Stomach smooth muscle (tissue), 2 donors: ENCODE results near the gene HS6ST2.

Source experiments
- H3K27ac ChIP-seq: one replicate; pipeline ENCODE4 v1.7.0; 2013; ENCODE audit warnings: mild to moderate bottlenecking, low read length, inconsistent platforms
- H3K27me3 ChIP-seq, 2 donors: one replicate each; pipeline ENCODE4 v1.7.0; 2013; ENCODE audit warnings: low read length in 2 of 2; ENCODE audit not compliant: insufficient read depth in 2 of 2, control insufficient read depth in 1 of 2
- H3K36me3 ChIP-seq, 2 donors: one replicate each; pipeline ENCODE4 v1.7.0; 2013; ENCODE audit warnings: low read length in 2 of 2; ENCODE audit not compliant: control insufficient read depth in 2 of 2, insufficient read depth in 2 of 2
- H3K4me1 ChIP-seq: one replicate; pipeline ENCODE4 v1.7.0; 2013; ENCODE audit warnings: low read length; ENCODE audit not compliant: control insufficient read depth, insufficient read depth
- H3K4me3 ChIP-seq, 2 donors: one replicate each; pipeline ENCODE4 v1.7.0; 2013; ENCODE audit warnings: low read length in 2 of 2
- H3K9ac ChIP-seq, 2 donors: one replicate each; pipeline ENCODE4 v1.7.0; 2013; ENCODE audit warnings: low read length in 2 of 2, mild to moderate bottlenecking in 1 of 2
- H3K9me3 ChIP-seq, 2 donors: one replicate each; pipeline ENCODE4 v1.7.0; 2013; ENCODE audit warnings: low read length in 2 of 2; ENCODE audit not compliant: control insufficient read depth in 2 of 2
- donor health status: healthy.
- donor health status: Pancreatic carcinoma.

The HS6ST2 gene

GRCh38 chrX:132622130-132622529, 336.3 kb downstream of the HS6ST2 start:
- no peak overlapping the region for H3K27ac ChIP-seq
- H3K4me3 ChIP-seq = no peak overlapping the region
- no peaks in the 10 kb centered on the region for H3K9me3 ChIP-seq
- H3K9ac ChIP-seq = no peak overlapping the region
- H3K36me3 ChIP-seq = no peaks in the 10 kb centered on the region
- peaks cover 0 to 10% of the 10 kb centered on the region in 2 donors for H3K27me3 ChIP-seq
- no peaks in the 10 kb centered on the region for H3K4me1 ChIP-seq

GRCh38 chrX:132618810-132619209, 339.6 kb downstream of the HS6ST2 start:
- Histone ChIP-seq H3K4me1 (no peaks in the 10 kb centered on the region), H3K4me3 (no peak overlapping the region), H3K9me3 (no peaks in the 10 kb centered on the region), H3K9ac (no peak overlapping the region), H3K36me3 (no peaks in the 10 kb centered on the region), H3K27me3 (peaks cover 0 to 8% of the 10 kb centered on the region in 2 donors), H3K27ac (no peak overlapping the region)

- Histone ChIP-seq H3K9ac (no peak overlapping the region), H3K4me1 (no peaks in the 10 kb centered on the region), H3K27me3 (peaks cover 0 to 9% of the 10 kb centered on the region in 2 donors), H3K27ac (no peak overlapping the region), H3K9me3 (no peaks in the 10 kb centered on the region), H3K36me3 (no peaks in the 10 kb centered on the region), H3K4me3 (no peak overlapping the region)
These were observed 342.9 kb downstream of the HS6ST2 start for GRCh38 chrX:132615391-132616131.

GRCh38 chrX:132614297-132614696, 344.1 kb downstream of the HS6ST2 start:
- Histone ChIP-seq H3K9ac (no peak overlapping the region), H3K36me3 (no peaks in the 10 kb centered on the region), H3K27ac (no peak overlapping the region), H3K4me3 (no peak overlapping the region), H3K4me1 (no peaks in the 10 kb centered on the region), H3K9me3 (no peaks in the 10 kb centered on the region), H3K27me3 (peaks cover 0 to 7% of the 10 kb centered on the region in 2 donors)

GRCh38 chrX:132613801-132614200, 344.6 kb downstream of the HS6ST2 start:
- no peaks in the 10 kb centered on the region for H3K9me3 ChIP-seq
- no peak overlapping the region for H3K4me3 ChIP-seq
- no peak overlapping the region for H3K27ac ChIP-seq
- H3K9ac ChIP-seq = no peak overlapping the region
- no peaks in the 10 kb centered on the region for H3K4me1 ChIP-seq
- peaks cover 0 to 7% of the 10 kb centered on the region in 2 donors for H3K27me3 ChIP-seq
- no peaks in the 10 kb centered on the region for H3K36me3 ChIP-seq

GRCh38 chrX:132612821-132613564, 345.4 kb downstream of the HS6ST2 start:
- no peak overlapping the region for H3K27ac ChIP-seq
- no peaks in the 10 kb centered on the region for H3K36me3 ChIP-seq
- H3K9ac ChIP-seq = no peak overlapping the region
- H3K4me1 ChIP-seq = no peaks in the 10 kb centered on the region
- no peak overlapping the region for H3K4me3 ChIP-seq
- peaks cover 0 to 7% of the 10 kb centered on the region in 2 donors for H3K27me3 ChIP-seq
- no peaks in the 10 kb centered on the region for H3K9me3 ChIP-seq

GRCh38 chrX:132610536-132610935, 347.9 kb downstream of the HS6ST2 start:
- no peak overlapping the region for H3K4me3 ChIP-seq
- H3K4me1 ChIP-seq = no peaks in the 10 kb centered on the region
- H3K9me3 ChIP-seq = no peaks in the 10 kb centered on the region
- no peak overlapping the region for H3K9ac ChIP-seq
- peaks cover 0 to 7% of the 10 kb centered on the region in 2 donors for H3K27me3 ChIP-seq
- no peaks in the 10 kb centered on the region for H3K36me3 ChIP-seq
- H3K27ac ChIP-seq = no peak overlapping the region

GRCh38 chrX:132609362-132609848, 349.0 kb downstream of the HS6ST2 start:
- Histone ChIP-seq H3K36me3 (no peaks in the 10 kb centered on the region), H3K4me1 (no peaks in the 10 kb centered on the region), H3K9ac (no peak overlapping the region), H3K27me3 (peaks cover 0 to 7% of the 10 kb centered on the region in 2 donors), H3K4me3 (no peak overlapping the region), H3K9me3 (no peaks in the 10 kb centered on the region), H3K27ac (no peak overlapping the region)

GRCh38 chrX:132603700-132604286, 354.6 kb downstream of the HS6ST2 start:
- Histone ChIP-seq H3K9me3 (no peaks in the 10 kb centered on the region), H3K36me3 (no peaks in the 10 kb centered on the region), H3K9ac (no peak overlapping the region), H3K4me3 (no peak overlapping the region), H3K4me1 (no peaks in the 10 kb centered on the region), H3K27ac (no peak overlapping the region), H3K27me3 (peaks cover 0 to 17% of the 10 kb centered on the region in 2 donors)

GRCh38 chrX:132602701-132603100, 355.7 kb downstream of the HS6ST2 start:
- no peak overlapping the region for H3K27ac ChIP-seq
- H3K9me3 ChIP-seq = no peaks in the 10 kb centered on the region
- no peak overlapping the region for H3K4me3 ChIP-seq
- H3K36me3 ChIP-seq = no peaks in the 10 kb centered on the region
- H3K27me3 ChIP-seq = peaks cover 0 to 17% of the 10 kb centered on the region in 2 donors
- H3K9ac ChIP-seq = no peak overlapping the region
- H3K4me1 ChIP-seq = no peaks in the 10 kb centered on the region
